CD4-positive, alpha-beta T cell treated with Interleukin-15 for 4 hours (primary cell): ENCODE measurements around the gene GALNT9.

Source experiments
- DNase-seq: peaks from one replicate; pipeline ENCODE4 v3.0.0-alpha.2; 2020; ENCODE audit warnings: low spot score

Gene GALNT9

DNA sequence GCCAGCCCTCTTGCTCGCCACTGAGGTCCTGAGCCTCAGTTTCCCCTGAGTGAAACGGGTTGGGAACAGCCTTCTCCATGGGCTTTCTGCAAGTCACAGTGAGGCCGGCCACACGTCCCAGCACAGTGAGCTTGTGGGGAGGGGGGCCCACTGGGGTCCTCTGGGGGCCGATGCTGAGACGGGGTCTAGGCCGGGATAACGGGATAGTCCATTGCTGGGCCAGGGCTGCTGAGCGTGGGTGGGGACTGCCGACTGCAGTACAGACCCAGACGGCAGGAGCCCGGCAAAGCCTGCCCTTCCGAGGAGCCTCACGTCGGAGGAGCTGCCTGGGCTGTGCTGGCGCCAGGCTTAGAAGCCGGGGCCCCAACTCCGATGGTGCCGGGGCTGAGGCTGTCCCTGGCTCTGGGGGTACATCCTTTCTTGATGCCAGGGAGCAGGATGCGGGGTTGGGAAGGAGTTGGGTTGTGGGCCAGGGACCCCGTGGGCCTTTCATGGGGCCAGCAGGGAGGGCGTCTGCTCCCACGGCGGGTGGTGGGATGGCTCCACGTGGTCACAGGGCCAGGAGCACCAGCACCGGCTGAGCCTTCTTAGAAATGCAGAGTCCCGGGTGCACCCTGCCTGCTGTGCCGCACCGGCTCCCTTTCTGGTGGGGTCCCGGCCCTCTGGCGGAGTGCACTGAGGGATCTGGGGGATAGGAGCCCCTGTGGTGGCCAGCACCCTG, 160.9 kb downstream of the GALNT9 start:
- no peak for DNase-seq

DNA sequence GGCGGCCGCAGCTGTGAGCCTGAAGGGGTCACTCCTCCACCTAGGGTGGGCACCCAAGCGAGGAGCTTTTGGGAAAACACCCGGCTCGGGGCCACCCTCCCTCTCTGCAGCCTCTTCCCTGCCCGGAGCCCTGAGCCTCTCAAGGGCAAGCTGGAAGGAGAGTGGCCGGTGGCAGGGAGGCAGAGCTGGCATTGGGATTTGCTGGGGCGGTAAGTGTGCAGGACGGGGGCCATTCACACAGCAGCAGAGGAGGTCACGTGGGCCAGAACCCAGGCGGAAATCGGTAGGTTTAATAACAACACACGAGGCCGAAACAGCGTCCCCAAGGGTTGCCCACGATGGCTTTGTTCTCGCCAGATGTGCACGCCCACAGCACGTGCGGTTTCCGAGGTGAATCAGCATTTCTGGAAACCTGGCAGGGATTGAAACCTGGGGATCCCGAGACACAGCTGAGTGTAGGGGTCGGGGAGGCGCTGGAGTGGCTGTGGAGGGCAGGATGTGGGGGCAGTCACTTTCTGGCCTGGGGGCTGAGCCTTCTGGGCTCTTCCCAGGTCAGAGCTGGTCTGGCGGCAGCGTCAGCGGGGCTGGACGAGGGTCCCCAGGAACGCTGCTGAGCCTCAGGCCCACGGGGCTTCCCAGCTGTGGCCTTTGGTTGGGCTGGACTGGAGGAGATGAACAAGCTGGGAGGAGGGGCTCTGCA, 161.6 kb downstream of the GALNT9 start:
- no peak for DNase-seq

DNA sequence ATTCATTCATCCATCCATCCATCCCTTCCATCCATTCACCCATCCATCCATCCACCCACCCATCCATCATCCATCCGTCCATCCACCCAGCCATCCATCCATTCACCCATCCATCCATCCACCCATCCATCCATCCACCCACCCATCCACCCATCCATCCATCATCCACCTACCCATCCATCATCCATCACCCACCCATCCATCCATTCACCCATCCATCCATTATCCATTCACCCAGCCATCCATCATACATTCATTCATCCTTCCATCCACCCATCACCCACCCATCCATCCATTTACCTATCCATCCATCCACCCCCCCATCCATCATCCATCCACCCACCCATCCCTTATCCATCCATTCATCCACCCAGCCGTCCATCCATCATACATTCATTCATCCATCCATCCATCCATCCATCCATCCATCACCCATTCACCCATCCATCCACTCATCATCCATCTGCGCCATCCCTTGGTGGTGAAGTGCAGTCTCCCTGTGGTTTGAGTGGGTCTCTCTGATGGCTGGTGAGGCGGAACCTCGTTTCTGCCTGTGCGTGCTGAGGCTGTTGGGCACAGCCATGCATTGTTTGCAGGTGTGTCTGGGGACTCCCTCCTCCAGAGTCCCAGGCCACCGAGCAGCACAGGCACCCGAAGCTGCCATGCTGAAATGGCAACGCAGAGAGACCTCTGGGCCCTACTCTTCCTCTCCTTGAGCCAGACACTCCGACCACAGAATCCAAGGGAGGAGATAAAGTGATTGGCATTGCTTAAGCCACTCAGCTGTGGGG, 162.4 kb downstream of the GALNT9 start:
- no peak for DNase-seq

DNA sequence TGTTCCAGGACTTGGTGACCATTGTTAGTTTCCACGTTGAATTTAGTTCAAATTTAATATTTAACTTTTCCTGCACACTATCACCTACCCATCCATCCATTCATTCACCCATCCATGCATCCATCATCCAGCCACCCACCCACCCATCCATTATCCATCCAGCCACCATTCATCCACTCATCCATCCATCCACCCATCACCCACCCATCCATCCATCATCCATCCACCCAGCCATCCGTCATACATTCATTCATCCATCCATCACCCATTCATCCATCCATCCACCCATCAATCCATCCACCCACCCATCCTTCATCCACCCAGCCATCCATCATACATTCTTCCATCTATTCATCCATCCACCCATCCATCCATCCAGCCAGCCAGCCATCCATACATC, 163.3 kb downstream of the GALNT9 start:
- DNase-seq, result no peak

DNA sequence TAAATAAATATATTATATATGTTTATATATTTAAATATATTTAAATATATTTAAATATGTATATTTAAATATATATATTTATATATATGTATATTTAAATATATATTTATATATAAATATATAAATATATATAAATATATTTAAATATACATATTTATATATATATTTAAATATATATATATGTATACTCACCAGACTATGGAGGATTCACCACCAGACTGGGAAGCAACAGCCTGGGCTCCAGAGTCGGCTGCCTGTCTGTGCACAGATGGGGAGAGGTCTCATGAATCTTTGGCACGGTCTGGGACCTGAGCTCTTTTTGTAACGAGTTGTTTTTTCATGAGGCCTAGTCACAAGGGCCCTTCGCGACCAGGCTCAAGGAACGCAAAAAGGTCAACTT, 163.8 kb downstream of the GALNT9 start:
- no peak for DNase-seq

DNA sequence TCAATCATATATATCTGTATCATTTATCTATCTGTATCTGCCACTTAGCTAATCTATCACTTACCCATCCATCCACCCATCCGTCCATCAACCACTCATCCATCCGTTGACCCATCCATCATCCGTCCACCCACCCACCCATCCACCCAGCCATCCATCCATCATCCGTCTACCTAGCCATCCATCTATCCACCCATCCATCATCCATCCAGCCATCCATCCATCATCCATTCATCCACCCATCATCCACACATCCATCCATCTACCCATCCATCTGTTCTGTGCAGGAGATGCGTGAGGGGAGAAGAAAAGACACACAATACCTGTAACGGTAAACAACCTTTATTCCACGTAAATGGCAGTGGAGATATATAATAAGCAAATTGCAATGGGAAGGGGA, 165.0 kb downstream of the GALNT9 start:
- no peak for DNase-seq

DNA sequence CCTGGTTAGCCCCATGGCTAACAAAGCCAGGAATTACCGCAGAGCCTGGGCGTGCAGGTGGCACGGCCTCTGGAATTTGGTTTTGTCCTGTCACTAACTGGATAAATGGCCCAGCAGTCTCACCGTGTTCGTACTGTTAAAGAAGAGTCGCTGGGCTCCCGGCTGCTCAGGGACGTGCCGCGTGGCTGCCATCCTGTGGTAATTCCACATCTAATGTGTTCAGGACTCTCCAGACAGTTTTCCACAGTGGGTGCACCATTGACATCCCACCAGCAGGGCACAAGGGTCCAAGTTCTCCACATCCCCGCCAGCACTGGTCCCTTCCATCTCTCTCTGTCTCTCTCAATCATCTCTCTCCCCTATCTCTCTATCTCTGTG, 165.5 kb downstream of the GALNT9 start:
- DNase-seq, result no peak

DNA sequence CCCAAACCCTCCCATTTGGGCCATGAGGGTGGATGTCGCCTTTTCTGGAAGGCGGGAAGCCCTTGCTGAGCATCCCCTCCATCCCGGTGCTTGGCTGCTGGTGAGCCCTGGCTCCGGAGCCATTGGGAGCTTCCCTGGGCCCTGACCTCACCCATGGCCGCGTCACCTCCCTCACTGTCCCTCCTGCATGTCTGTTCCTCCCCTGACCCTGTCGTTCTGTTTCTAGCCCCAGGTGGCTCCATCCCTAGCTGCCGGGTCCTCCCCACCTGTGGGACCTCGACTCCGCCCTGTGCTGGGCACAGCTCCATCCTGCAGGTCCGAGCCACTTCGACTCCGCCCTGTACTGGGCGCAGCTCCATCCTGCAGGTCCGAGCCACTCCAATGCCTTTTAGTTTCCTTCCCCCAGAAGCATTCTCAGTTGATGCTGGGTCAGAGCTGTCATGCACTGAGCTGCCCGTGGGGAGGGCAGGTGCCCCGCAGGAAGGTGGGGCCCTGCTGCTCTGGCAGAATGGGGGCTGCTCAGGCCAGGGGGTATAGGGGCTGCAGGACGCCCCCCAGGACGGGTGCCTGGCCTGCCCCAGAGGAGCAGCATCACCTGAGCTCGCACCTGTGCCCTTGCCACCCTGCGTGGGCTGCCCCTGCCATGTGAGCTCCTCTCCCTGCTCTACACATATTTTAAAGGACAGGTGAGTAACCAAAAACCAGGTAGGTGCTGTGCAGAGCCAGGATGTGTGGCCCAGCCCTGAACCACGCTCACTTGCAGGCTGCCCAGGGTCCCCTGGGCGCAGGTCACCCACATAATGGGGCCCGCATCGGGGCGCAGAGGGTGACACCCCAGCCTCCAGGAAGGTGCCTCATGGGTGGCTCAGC, 166.1 kb downstream of the GALNT9 start:
- no peak for DNase-seq

DNA sequence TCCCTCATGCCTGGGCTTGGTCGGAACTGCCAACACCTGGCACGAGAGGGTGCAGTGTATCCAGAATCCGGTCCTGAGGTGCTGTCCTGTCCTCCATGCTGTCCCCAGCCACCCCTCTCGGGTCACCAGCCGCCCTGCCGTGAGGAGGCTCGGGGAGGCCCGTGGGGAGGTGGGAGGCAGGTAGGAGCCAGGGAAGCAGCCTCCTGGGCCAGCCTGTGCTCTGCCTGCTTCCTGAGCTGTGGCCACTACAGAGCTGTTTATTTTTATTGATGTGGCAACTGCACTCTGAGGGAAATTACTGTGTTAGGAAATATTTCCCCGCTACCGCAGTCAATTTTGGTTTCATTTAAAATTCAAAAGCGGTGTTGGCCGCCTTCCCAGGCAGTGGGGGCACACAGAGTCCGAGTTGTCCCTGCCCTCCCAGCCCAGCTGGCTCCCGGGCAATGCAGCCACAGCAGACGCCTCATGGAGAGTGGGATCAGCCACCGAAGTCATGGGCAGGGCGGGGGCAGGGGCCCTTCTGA, 166.8 kb downstream of the GALNT9 start:
- no peak for DNase-seq

DNA sequence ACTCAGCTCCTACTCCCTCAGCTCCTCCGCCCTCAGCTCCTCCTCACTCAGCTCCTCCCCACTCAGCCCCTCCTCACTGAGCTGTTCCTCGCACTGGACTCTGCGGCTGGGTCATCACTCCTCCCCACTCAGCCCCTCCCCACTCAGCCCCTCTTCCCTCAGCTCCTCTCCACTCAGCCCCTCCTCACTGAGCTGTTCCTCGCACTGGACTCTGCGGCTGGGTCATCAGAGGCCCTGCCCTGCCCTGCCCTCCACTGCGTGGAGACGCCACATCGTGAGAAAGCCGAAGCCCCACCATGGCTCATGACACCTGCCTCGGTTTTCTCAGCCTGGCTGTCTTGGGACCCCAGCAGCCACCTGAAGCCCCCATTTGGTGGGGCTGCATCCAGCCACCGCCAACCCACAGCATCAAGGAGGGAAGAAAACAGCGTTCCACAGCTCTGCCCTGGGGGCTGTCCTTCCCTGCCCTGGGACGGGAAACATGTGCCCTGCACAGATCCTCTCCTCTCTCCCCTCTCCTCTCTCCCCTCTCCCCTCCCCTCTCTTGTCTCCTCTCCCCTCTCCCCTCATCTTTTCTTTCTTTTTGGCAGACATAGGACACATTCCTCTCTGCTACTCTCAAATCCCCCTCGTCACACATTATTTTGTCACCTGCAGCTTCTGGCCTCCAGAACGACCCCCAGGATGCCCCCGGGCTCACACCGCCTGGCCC, 167.4 kb downstream of the GALNT9 start:
- DNase-seq, result no peak

DNA sequence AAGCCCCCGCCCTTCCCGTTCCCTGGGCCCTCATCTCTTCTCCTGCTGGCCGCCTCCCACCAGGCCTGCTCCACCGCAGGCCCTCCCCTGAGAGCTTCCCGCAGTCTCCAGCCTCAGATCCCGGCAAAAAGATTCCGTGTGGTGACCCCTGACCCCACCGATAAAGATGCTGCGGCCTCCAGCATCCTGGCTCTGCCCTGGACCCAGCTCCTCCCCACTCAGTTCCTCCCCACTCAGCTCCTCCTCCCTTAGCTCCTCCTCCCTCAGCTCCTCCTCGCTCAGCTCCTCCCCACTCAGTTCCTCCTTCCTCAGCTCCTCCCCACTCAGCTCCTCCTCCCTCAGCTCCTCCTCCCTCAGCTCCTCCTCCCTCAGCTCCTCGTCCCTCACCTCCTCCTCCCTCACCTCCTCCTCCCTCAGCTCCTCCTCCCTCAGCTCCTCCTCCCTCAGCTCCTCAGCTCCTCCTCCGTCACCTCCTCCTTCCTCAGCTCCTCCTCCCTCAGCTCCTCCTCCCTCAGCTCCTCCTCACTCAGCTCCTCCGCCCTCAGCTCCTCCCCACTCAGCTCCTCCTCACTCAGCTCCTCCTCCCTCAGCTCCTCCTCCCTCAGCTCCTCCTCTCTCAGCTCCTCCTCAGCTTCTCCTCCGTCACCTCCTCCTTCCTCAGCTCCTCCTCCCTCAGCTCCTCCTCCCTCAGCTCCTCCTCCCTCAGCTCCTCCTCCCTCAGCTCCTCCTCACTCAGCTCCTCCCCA, 168.2 kb downstream of the GALNT9 start:
- DNase-seq, result no peak

DNA sequence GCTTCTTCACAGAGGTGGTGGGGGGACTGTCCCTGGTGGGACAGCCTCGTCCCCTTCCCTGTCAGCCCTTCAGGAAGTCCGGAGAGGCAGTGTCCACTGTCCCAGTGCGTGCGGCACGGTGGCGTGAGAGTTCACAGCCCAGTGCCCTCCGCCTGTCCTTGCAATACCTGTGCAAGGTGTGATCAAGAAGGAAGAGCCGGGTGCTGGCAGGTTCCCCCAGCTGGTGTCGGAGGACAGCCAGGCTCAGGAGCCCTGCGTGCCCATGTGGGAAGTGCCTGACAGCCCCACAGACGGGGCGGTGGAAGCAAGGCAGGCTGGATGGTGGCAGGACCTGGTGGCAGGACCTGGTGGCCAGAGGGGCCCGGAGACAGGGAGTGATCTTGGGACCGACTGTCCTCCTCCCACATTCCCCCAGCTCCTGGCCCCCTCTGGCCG, 168.8 kb downstream of the GALNT9 start:
- no peak for DNase-seq

DNA sequence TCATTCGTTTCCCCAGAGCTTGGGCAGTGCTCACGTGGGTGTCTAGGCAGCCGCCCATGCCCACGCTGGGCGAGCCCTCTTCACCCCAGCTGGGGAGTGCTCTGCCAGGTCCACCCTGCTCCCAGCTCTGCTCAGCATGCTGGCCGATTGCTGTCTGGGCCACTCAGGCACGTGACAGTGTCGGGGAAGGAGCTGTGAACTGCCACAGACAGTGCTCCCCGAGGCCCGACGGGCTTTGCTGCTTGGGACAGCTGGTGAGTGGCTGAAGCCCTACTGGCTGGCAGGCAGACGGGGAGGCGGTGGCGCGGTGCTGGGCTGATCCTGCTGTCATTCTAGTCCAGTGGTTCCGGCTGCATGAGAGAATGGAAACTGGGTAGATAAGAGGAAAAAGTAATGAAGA, 169.4 kb downstream of the GALNT9 start:
- DNase-seq, result no peak

DNA sequence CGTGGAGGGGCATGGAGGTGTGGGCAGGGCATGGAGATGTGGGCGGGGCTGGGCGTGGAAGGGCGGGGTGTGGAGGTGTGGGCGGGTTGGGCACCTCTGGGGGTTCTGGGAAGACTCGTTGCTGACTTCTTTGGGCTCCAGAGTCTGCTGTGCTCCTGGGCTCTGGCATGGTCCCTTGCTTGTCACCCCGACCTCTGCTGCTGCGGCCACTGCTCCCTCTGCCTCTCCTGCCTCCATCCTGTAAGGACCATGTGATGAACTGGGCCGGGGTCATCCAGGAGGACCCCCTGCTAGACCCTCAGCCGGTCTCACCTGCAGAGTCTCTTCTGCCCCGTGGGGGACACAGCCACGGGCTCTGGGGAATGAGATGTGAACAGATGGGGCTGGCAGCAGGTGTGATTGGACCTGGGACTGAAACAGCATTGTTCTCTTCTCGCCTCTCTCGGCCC, 169.8 kb downstream of the GALNT9 start:
- DNase-seq, result no peak

DNA sequence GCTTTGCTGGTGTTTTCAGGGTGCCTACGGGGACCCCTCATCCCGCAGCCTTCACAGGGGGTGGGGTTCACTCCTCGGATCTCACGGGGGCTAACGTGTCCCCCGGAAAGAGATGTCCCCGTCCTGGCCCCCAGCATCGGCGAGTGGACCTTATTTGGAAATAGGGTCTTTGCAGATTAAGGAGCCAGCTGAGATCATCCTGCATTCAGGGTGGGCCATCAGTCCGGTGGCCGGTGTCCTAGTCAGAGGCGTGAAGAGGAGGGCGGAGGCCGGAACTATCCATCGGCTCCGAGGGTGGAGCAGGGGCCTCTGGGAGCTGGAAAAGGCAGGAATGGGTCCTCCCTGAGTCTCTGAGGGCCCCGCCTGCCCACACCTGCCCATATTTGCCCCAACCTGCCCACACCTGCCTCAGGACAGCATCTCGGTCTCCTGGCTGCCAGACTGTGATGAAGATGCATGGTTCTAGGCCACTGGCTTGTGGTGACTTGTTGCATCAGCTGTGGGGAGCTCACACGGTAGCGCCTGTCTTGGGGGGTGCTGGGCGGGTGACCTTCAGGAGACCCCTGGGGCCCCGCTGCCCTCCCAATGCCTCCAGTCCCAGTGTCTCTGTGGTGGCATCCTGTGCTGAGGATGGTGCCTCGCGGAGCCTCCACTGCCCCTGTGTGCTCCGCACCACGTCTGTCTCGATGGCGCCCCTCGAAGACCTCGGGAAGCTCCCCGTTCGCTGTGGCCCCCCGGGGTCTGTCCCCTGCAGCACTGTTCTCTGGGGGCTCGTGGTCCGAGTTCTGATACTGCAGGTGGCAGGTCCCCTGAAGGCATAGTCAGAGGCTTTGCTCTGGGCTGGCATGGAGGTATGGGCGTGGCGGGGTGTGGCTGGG, 170.5 kb downstream of the GALNT9 start:
- no peak for DNase-seq

DNA sequence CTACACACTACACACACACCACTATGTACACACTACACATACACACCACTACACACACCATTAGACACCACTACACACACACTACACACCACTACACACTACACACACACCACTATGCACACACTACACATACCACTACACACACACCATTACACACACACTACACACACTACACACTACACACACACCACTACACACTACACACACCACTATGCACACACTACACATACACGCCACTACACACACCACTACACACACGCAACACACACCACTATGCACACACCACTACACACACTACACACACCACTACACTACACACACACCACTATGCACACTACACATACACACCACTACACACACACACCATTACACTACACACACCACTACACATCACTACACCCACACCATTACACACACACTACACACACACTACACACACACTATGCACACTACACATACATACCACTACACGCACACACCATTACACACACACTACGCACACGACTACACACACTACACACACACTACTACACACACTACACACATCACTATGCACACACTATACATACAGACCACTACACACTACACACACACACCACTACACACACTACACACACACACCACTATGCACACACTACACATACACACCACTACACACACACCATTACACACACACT, 171.5 kb downstream of the GALNT9 start:
- no peak for DNase-seq

DNA sequence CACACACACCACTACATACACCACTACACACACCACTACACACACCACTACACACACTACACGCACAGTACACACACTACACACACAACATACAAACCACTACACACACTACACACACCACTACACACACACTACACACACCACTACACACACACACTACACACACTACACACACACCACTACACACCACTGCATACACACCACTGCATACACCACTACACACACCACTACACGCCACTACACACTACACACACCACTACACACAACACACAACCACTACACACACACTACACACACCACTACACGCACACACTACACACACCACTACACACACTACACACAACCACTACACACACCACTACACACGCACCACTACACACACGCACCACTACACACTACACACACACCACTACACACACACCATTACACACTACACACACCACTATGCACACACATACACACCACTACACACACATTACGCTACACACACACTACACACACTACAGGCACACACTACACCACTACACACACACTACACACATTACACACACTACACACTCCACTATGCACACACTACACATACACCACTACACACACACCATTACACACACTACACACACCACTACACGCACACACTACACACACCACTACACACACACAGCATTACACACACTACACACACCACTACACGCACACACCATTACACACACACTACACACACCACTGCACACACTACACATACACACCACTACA, 172.6 kb downstream of the GALNT9 start:
- DNase-seq, result no peak
